Activated gamma-delta T cell treated with Interleukin-2 at 50 U/mL for 16 hours (primary cell): ENCODE data around the gene ARID5B.

Experiments used
- DNase-seq: peaks from one replicate; pipeline ENCODE4 v3.0.0-alpha.2; 2020

The ARID5B gene

DNA sequence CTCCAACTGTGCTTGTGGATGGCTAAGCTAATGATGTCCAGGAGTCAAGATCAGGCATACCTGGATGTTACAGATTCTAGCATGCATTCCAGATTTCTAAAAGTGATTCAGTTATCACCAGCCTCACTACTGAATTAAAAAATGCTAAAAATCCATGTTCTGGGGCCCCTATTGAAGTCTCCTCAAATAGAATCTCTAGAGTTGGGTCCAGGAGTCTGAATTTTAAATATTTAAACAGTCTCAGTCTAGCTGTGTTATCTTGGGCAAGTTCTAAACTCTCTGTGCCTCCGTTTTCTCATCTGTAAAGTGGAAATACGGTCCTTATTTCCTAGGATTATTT lies 5.0 kb downstream of the ARID5B start:
- no peak for DNase-seq

DNA sequence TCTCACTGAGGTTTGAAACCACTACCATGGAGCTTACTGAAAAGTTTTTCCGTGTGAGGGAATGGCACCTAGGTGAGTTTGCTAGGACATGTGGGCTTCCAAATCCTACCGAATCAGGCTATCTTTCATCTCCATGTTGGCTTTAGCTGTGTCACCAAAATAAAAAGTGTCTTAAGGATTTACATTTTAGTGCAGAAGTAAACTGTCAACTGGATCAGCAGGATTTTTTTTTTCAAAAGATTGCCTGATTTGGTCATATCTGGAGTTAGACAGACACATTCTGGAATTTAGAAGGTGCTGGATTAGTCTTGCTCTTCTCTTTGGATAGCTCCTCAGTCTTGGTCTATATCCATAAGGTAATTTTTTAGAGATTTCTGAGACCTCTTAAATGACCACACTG lies 5.5 kb downstream of the ARID5B start:
- no peak for DNase-seq

DNA sequence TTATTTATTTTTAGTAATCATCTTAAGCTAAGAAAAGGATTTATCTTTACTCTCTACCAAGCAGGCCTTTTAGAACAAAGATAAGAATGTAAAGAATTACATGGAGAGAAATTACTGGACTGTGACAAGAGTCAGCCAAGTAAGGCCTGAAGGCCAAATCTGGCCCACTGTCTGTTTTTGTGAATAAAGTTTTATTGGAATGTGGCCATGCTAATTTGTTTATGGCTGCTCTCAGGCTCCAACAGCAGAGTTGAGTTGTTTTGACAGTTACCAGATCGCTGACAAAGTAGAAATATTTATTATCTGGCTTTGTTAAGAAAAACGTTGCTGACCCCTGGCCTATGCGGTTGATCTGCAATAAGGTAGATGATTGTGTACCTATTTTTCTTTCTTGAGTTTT lies 6.1 kb downstream of the ARID5B start:
- DNase-seq: no peak

DNA sequence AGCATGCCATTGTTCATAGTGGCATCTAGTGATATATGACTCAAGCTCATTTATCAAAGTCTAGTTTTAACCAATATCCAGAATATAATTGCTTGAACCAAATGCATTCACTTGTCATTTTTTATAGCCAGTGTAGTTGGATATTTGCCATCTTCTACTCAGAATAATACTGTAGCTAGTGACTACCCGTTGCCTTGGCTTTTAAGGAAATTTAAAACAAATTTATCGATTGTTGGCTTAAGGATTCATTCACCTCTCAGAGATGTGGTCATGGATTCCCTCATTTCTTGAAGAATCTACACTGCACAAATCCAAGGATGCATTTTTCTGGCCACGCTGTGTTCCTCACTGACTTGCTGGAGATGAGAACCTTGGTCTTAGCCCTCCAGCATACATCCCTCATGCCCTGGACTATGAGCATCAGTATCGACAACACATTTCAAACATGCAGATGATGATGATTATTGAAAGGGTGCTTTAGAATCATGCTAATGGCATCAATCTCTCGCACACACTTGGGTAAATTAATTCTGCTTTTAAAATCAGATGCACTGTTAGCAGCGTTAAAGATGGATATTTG lies 8.8 kb downstream of the ARID5B start:
- no peak for DNase-seq

DNA sequence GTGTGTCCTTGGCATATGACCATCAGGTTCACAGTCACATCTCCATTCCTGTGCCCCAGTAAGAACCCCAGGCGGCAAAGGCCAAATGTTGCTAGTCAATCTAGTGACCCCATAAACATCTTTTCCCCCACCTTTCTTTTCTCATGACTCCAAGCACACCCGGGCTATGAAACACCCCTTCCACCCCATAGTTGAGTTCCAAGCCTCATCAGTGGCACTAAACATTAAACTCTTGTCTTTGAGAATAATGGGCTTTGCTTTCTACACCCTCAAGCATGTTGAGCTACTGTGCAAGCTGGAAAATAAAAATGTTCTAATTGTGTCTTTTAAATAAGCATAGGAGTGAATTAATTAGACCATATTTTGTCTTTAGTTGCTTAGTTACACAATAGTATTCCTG lies 9.4 kb downstream of the ARID5B start:
- DNase-seq: no peak

DNA sequence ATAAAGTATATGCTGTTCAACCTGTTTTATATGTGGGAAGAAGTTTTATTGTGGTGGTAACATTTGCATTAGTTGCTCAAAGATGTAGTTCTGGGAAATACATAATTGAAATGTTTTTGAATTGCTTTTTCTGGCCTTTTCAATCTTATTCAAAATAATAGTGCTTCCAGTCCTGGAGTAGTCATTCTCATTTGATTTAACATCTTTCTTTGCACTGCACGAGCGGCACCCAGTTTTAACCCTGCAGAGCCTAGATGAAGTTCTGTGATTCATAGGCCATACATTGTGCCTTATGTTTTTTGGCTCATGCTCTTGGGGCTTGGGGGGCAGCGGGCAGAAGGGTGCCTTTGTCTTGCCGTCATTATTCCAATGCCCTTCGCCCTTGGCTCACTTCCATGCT lies 9.9 kb downstream of the ARID5B start:
- DNase-seq: no peak

DNA sequence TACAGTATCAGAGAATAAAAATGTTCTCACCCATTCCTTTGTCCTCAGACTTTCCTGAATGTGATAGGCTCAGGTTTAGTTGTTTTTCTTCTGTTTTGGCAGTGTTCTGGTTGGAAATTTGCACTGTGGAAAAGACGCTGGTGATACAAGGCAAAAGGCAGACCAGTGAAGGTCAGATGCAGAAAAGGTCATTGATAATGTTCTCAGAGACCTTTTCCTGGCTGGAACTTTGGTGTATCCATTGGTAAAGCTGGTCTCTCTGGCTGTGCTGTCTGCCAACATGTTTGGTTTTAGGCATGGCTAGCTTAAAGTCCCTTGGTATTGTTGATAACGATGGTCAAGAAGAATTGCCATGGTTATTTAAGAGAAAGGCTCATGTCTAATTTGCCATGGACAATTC lies 11.5 kb downstream of the ARID5B start:
- no peak for DNase-seq

DNA sequence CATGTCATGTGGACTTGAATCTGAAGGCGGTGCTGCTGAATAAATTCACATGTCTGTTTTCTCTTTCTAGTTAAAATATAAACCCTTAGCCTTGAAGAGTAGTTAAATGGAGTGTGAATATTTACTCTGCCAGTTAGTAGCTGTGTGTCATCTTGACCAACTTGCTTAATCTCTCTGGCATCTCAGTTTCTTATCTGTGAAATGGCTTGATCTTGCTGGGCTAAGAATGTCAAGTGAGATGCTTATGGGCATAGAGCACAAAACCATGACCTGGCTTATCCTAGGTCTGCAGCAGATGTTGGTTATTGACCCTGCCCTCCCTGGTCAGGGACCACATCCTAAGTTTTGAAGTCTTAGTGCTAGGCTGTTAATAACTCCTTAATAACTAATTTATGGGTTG lies 16.6 kb downstream of the ARID5B start:
- DNase-seq: no peak

DNA sequence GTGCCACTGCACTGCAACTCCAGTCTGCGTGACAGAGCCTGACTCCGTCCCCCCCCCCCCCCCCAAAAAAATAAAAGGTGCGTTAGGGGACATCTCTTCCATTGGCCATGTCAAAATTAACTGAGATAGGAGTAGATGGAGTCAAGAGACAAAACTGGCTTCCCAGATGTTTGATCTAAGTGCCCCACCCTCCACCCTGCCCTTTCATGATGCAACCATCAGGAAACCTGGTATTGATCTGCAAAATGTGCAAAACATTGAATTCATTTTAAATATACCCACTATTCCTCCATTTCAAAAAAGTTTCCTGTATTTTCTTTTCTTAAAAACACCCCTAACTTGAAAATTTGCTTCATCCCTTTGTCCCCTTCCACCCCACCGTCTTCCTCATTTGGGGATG lies 17.5 kb downstream of the ARID5B start:
- no peak for DNase-seq

DNA sequence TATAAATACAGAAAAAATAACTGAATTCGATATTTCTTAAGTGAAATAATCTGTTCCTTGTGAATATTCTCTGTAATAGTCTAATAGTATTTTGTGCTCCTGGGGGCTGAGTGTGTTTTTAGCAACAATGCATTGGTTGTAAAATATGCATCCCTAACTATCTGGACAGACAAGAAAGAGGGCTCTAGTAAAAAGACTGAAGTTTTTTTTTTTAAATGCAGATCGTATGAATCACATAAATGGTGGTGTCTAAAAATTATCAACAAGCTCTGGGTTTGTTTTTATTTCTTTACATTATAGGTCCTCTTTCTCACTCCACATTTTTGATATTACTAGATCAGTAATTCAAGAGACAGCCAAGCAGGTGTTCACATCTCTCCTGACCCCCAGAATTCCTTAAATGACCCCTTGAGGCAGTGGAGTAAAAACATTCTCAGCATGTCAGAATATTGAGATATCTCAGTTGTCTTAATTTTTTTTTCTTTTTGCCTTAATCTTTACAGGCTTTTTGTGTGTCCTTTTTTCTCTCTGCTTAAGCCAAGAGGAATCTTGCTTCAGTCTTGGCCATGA lies 18.2 kb downstream of the ARID5B start:
- no peak for DNase-seq

DNA sequence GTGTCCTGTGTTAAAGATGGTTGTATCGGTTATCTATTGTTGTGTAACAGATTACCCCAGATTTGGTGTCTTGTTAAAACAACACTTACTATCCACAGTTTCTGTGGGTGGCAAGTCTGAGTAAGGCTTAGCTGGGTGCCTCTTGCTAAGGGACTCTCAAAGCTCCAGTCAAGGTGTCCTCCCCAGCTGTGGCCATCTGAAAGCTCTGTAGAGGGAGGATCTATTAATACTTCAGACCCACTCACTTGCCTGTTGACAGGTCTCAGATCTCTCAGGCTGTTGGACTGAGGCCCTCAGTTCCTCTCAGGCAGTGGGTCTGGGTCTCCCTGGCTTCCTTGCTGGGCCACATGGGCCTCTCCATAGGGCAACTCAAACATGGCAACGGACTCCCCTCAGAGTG lies 19.6 kb downstream of the ARID5B start:
- no peak for DNase-seq

DNA sequence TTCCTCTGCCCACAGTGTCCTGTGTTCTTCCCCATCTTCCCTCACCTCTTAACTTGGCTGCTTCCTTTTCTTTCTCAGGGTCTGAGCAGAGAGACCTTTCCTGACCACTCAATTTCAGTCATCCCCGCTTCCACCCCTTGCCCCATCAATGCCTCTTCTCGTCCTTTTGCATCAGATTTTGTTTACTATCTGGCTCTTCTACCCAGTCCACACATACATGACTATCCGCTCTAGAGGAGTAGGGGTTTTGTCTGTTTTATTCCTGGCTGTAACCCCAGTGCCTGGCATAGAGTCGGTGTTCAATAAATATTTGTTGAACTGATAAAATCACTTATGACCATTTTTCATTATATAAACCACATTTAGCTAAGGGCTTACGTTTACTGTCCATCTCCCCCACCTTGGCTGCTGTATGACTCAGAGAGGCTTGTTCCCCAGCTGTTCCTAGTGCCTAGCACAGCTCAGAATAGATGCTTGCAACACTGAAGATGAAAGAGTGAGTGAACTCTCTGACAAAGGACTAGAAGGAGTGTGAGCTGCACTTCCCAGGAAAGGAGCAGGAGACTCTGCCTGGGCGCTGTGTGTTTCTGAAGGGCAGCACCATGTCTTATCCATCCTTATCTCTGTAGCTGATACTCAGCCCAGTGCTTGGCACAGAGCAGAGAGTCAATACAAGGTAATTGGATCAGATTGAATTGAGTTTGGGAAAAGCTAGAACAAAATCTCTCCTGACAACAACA lies 21.9 kb downstream of the ARID5B start:
- no peak for DNase-seq

DNA sequence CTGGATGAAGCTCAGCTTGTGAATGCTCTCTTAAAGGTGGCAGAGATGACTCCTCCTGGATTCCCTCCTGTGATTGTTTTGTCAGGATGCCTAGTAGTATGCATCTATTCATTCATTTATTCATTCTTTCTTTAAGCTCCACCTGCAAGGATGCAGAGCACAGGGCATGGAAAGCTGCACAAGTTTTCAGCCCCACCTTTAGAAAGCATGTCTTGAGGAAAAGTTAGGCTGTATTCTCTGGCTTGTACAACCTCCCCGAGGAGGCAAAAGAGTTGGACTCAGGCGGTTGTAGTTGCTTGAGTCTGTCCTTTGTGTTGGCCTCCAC lies 22.4 kb downstream of the ARID5B start:
- no peak for DNase-seq

DNA sequence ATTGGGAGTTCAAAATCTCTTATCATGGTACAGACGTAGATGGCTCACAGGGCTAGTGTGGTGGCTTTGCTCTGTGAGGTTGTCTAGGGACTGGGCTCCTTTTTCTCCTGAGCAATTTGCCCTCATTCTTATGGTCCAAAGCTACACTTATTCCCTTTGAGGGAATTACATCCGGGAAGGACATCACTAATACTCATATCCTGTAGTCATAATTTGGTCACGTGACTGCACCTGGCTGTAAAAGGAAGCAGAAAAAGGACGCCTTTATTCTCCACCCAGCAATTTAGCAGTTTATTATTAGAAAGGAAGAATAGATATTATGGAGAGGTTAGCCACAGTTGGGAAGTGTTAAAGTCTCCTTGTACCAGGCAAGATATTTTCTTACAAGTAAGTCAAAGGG lies 28.1 kb downstream of the ARID5B start:
- no peak for DNase-seq

DNA sequence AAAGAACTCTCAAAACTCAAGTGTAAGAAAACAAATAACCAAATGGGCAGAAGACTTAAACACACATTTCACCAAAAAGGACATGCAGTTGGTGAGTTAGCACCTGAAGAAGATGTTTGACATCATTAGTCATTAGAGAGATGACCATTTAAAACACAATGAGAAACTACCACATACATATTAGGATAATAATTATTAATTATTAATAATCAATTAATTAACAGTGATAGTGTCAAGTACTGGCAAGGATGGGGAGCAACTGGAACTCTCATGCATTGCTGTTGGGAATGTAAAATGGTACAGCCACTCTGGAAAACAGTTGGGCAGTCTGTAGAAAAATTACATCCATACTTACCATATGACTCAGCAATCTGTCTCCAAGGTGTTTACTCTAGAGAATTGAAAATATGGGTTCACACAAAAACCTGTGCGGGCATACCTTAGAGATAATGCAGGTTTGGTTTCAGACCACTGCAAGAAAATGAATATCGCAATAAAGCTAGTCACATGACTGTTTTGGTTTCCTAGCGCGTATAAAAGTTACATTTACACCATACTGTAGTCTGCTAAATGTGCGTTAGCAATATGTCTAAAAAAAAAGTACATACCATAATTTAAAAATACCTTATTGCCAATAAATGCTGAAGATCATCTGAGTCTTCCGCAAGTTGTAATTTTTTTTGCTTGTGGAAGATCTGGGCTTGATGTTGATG lies 30.3 kb downstream of the ARID5B start:
- DNase-seq: no peak

DNA sequence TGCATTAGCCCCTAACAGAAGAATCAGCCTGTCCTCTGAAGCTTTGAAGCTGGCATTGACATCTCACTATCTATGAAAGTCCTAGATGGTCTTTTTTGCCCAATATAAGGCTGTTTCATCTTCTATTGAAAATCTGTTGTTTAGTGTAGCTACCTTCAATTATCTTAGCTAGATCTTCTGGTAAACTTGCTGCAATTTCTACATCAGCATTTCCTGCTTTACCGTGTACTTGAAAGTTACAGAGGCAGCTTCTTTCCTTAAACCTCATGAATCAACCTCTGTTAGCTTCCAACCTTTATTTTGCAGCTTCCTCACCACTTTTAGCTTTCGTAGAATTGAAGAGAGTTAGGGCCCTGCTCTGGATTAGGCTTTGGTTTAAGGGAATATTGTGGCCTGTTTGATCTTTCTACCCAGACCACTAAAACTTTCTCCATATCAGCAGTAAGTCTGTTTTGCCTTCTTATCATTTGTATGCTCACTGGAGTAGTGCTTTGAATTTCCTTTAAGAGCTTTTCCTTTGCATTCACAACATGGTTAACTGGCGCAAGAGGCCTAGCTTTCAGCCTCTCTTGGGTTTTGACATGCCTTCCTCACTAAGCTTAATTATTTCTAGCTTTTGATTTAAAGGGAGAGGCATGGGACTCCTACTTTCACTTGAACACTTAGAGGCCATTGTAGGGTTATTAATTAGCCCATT lies 32.5 kb downstream of the ARID5B start:
- DNase-seq: no peak

DNA sequence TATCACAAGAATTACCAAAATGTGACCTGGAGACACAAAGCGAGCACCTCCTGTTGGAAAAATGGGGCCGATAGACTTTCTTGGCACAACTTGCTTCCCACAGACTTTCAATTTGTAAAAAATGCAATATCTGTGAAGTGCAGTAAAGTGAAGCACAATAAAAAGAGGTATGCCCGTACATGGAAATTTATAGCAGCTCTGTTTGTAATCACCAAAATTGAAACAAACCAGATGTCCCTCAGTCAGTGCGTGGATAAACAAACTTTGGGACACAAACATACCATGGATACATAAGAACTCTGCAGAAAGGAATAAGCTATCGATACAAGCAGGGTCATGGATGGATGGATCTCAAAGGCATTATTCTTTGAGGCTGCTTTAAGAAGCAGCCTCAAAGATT lies 33.6 kb downstream of the ARID5B start:
- no peak for DNase-seq

DNA sequence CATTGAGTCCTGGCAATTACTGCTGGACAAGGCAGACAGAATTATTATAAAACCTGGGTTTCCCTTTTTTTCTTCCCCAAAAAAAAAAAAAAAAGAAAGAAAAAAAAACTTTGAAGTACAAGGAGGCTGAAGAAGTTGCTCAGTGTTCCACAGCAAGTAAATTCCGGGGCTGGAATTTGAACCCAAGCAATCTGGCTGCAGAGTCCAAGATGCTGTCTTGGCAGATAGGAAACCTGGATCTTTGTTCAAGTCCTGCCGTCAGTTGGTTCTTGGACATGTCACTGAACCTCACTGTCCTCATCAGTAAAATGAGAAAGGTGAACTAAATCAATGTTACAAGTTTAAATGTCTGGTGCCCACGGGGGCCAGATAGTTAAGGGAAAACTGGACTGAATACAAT lies 35.3 kb downstream of the ARID5B start:
- no peak for DNase-seq

DNA sequence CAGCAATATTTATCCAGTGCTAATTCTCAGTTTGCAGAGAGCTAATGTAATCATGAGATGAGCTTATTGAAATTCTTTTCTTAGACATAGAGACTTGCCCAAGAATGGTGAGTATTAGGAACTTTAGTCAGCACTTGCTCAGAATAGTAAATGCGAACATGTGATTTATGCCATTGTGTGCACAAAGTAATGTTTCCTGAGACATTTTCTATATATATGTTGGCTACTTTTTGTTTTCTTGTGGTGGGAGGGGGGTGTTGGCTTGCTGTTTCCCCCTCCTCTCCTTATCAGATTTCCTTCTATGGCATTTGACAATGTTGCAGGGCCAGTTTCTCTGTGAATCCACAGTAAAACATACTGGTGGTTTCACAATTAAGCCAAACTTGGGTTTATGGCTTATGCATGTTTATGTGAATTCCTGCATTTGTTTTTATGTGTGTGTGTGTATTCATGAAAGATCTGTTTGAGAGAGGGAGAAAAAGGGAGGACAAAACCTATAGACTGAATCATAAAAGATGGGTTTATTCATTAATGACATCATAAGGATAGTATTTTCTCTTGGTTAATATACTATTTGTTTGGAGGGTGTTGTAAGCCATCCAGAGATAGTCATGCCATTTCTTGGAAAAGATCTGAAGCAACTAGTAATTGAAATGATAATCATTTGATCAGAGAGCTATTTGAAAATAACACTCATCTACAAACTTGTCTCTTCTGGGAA lies 36.3 kb downstream of the ARID5B start:
- no peak for DNase-seq

DNA sequence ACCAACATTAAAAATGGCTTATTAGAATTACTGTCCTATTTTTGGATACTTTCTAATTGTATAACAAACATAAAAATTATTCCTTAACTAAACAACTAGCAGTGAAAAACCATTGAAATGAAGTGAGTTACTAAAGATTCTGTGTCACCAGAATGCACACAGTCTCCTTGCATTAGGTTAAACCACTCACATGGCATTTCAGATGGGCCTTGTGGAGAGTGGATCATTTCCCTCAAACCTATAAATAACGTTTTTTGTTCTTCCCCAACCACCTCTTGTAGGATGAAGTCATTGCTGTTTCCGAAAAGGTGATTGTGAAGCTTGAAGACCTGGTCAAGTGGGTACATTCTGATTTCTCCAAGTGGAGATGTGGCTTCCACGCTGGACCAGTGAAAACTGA lies 38.4 kb downstream of the ARID5B start:
- DNase-seq: no peak

DNA sequence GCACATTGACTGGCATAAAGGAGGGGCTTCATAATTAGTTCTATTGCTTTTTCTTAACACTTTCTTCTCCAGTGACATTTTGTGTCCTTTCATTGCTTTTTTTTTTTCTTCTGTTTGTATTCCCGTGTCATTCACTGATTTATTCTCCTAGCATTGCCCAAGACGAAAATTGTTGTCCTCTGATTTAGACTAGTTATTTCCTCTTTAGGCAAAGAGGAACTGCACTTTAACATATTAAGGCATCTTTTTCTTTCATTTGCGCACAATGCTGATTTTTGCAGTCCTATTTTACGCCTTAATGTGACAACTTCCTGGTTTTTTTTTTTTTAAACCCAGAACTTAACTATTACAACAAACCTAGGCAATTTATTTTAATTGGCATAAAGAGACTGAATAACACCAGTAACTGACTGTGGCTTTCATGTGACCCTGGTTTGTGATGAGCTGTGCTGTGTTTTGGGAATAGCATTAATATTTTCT lies 39.7 kb downstream of the ARID5B start:
- DNase-seq: no peak

DNA sequence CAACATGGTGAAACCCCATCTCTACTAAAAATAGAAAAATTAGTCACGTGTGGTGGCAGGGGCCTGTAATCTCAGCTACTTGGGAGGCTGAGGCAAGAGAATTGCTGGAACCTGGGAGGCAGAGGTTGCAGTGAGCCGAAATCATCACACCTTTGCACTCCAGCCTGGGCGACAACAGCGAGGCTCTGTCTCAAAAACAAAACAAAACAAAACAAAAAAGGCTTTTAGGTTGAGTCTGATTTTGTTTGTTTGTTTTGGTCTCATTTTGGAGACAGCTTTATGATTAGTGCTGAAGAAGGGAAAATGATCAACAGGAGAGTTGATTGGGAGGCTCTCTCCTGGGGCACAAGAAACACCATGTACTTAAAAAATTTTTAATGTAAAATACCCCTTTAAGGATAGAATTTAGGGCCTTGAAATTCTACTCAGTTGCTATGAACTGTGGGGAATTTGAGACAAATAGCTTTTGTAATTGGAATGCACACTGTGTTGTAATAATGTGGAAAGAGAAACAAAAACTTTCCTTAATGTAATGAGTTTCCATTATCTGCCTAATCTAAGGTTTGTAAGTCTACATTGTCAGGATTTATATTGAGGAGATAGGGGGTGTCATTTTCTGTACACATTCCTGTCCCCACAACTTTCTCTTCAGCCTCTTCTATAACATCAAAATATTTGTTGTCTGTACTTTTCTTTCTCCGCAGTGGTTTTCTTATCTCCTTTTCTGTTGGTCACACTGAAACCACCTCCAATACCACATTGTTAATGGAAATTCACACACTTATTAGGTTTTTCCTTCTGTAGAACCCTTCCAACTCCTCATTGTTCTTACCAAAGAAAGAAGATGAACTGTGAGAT lies 41.3 kb downstream of the ARID5B start:
- DNase-seq: no peak
